NCI-H187 treated with DMSO at 0.1 percent for 48 hours (cell line): ENCODE results near the gene RTCA.
"Not testable (repeated sequence)": the region's sequence is repeated elsewhere in the genome, so short reads cannot be mapped to it uniquely, and the experiment has no call there.

ENCODE experiments used
- DNase-seq: peaks from one replicate; lab custom pipeline; 2025; lab: John Stamatoyannopoulos, UW

The RTCA gene

GRCh38 chr1:100308777-100309176 lies 42.8 kb downstream of the RTCA start:
- DNase-seq = no peak

- DNase-seq = no peak
Observed at GRCh38 chr1:100309863-100310262, 43.8 kb downstream of the RTCA start.

GRCh38 chr1:100313382-100313781 lies 47.4 kb downstream of the RTCA start:
- DNase-seq = no peak

- DNase-seq = no peak
Observed at GRCh38 chr1:100316622-100317021, 50.6 kb downstream of the RTCA start.

- no peak for DNase-seq
Observed at GRCh38 chr1:100320311-100321099, 54.5 kb downstream of the RTCA start.

- no peak for DNase-seq
Observed at GRCh38 chr1:100321100-100321493, 55.1 kb downstream of the RTCA start.

- no peak for DNase-seq
Observed at GRCh38 chr1:100321506-100321905, 55.5 kb downstream of the RTCA start.

GRCh38 chr1:100322436-100323211 lies 56.6 kb downstream of the RTCA start:
- no peak for DNase-seq

- no peak for DNase-seq
Observed at GRCh38 chr1:100323419-100324106, 57.5 kb downstream of the RTCA start.

- DNase-seq = no peak
Observed at GRCh38 chr1:100325415-100326324, 59.7 kb downstream of the RTCA start.

GRCh38 chr1:100326325-100326670 lies 60.3 kb downstream of the RTCA start:
- DNase-seq = not testable (repeated sequence)

- DNase-seq = no peak
Observed at GRCh38 chr1:100328133-100328532, 62.1 kb downstream of the RTCA start.

GRCh38 chr1:100331146-100331545 lies 65.1 kb downstream of the RTCA start:
- not testable (repeated sequence) for DNase-seq

- no peak for DNase-seq
Observed at GRCh38 chr1:100332331-100332730, 66.3 kb downstream of the RTCA start.

- no peak for DNase-seq
Observed at GRCh38 chr1:100335436-100335835, 69.4 kb downstream of the RTCA start.

GRCh38 chr1:100337878-100338277 lies 71.9 kb downstream of the RTCA start:
- not testable (repeated sequence) for DNase-seq

GRCh38 chr1:100339735-100340134 lies 73.7 kb downstream of the RTCA start:
- DNase-seq = not testable (repeated sequence)

- DNase-seq = no peak
Observed at GRCh38 chr1:100340494-100340893, 74.5 kb downstream of the RTCA start.

GRCh38 chr1:100342348-100342747 lies 76.3 kb downstream of the RTCA start:
- DNase-seq = no peak
